Omental fat pad (tissue), 4 donors: ENCODE results near the gene RFNG. TPM values are rescaled to one million over a fixed set of nuclear protein-coding genes. Genes with fewer than 3 reads are reported as not detected.

Experiments
- ATAC-seq: fragments of 150-250 bp; one replicate; pipeline ENCODE4 v1.9.1; 2016; ENCODE audit warnings: mild to moderate bottlenecking, moderate library complexity; ENCODE audit not compliant: low FRiP score
- DNase-seq: peaks from one replicate; pipeline ENCODE4 v3.0.0-alpha.2; 2019; ENCODE audit warnings: low spot score
- total RNA-seq, 4 donors: library from RNA; depleted of rRNA; stranded (reverse); fragments of >200 nt; gene quantifications; one replicate each; pipeline ENCODE4 v1.1.0, GENCODE V29; 2016
- TF ChIP-seq, protein P1 (sequence below), 3 donors: fragments of 450-650 bp; IDR thresholded peaks; one replicate each; pipeline ENCODE4 v1.5.1; 2016 to 2017; ENCODE audit warnings: antibody characterized with exemption in 3 of 3, mild to moderate bottlenecking in 3 of 3, moderate library complexity in 2 of 3

Gene RFNG
- total RNA-seq, 4 donors from 2014 or later: 20.2 to 51.3 (median 32.0) TPM

DNA sequence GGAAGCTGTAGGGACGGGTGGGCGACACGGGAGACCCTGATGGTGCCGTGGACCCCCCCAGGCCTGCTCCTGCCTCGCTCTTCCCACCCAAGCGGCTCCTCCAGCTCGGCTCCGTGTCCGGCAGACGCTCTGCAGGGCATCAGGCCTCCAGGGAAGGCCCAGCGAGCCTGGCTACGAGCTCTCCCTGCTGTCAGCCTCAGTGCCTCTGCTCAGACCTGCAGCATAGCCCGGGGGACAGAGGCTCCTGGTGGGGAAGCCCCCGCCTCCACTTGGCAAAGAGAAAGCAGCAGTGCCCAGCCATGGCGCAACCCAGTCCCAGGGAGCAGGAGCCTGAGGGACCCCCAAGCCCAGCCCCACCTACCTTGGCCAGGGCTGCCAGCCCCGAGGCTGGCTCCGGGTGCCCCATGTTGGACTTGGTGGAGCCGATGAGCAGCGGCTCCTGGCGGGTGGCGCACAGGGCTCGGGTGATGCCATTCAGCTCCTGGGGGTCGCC, 40.5 kb upstream of the RFNG start:
- TF ChIP-seq, protein P1, sequence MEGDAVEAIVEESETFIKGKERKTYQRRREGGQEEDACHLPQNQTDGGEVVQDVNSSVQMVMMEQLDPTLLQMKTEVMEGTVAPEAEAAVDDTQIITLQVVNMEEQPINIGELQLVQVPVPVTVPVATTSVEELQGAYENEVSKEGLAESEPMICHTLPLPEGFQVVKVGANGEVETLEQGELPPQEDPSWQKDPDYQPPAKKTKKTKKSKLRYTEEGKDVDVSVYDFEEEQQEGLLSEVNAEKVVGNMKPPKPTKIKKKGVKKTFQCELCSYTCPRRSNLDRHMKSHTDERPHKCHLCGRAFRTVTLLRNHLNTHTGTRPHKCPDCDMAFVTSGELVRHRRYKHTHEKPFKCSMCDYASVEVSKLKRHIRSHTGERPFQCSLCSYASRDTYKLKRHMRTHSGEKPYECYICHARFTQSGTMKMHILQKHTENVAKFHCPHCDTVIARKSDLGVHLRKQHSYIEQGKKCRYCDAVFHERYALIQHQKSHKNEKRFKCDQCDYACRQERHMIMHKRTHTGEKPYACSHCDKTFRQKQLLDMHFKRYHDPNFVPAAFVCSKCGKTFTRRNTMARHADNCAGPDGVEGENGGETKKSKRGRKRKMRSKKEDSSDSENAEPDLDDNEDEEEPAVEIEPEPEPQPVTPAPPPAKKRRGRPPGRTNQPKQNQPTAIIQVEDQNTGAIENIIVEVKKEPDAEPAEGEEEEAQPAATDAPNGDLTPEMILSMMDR (IDR thresholded peaks at IDR 0.05): no peak
- DNase-seq (no peak), ATAC-seq (no peak)

DNA sequence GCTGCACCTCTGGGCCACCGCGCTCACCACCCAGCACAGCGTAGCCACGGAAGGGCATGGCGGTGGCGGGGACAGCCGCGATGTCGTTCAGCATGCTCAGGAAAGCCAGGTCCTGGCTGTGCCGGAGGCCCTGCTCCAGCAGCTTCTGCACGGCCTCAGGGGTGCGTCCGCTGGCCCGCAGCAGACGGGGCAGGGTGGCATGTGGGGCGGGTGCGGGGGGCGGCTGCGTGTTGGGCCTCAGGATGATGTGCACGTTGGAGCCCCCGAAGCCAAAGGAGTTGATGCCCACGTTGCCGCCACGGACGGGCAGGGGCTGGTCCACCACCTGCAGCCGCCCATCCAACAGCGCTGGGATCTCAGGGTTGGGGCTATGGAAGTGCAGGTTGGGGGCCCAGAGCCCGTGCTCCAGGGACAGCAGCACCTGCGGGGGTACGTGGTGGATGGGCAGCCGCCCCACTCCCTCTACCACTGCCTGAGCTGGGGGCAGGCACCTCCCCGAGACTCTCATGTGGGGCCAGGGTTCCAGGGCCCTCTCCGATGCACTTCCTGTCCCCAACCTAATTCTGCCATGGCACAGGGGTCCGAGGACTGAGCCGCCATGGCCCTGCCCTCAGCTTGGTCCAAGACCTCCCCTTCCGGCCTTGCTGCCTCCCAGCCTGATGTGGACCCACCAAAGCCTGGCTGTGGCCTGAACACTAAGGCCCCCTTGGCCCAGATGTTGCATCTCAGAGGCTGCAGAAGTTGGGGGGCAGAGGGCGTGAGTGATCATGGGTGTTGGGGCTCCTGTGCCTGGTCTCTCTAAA, 39.9 kb upstream of the RFNG start:
- TF ChIP-seq, protein P1 (IDR thresholded peaks at IDR 0.05): no peak
- ATAC-seq: no peak
- no peak for DNase-seq

DNA sequence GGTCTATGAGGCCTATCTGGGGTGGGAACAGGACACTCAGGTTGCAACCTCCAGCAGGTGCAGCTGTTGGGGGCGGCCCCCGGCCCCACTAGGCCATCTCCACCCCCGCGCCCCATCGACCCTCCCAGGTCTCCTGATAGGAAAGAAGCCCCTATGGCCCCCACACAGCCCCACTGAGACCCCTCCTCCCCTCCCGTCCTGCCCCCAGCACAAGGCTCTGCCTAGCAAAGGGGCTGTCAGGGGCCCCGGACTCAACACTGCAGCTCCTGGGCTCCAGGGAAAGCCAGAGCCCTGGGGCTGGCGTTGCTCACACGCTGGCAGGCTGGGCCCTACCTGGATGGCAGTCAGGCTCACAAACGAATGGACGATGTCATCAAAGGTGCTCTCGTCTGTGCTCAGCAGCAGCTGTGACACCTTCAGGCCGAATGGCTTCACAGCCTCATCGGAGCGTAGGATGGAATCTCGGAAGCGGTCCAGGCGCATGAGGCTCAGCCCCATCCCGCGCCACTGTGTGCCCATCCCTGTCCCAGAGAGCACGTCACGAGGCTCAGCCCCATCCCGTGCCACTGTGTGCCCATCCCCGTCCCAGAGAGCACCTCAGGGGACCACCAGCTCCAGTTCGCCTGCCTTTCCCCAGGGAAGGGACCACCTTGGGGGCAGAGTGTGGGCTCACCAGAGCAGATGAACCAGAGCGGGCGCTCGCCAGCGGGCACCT, 39.1 kb upstream of the RFNG start:
- DNase-seq: no peak
- ATAC-seq: no peak
- TF ChIP-seq, protein P1 (IDR thresholded peaks at IDR 0.05): no peak

DNA sequence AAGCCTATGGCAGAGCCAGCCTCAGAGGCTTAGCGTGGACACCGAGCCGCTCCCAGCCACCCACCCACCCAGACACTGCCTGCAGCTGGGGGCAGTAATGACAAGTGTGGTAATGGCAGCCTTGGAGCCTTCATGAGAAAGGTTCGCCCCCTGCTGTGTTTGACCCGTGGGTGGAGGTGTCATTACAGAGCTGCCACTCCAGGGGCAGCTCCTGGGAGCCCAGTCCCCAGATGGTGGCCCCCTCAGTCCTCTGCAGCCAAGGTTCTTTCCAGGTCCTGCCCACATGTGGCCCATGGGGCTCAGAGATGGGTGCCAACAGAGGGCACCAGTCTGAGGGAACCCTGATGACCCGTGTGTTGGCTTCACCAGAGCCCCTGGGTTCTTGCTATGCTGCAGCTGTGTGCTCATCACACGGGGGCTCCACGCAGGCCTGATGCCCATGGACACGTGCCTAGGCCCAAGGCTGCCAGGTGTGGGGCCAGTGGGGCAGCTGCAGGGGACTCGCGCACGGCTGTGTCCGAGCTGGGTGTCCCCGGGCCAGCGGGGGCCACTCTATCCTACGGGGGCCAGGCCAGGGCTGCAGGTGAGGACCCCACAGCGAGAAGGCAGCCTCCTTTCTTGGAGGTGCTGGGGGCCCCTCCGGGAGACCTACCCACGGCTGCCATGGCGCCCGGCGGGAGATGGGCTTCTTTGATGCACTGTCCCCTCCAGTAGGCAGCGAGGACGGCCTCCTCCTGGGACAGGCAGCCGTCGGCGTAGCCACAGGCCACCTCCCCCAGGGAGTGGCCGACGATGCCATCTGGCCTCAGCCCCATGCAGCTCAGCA, 38.3 kb upstream of the RFNG start:
- TF ChIP-seq, protein P1 (IDR thresholded peaks at IDR 0.05): no peak
- no peak for DNase-seq
- no peak for ATAC-seq

DNA sequence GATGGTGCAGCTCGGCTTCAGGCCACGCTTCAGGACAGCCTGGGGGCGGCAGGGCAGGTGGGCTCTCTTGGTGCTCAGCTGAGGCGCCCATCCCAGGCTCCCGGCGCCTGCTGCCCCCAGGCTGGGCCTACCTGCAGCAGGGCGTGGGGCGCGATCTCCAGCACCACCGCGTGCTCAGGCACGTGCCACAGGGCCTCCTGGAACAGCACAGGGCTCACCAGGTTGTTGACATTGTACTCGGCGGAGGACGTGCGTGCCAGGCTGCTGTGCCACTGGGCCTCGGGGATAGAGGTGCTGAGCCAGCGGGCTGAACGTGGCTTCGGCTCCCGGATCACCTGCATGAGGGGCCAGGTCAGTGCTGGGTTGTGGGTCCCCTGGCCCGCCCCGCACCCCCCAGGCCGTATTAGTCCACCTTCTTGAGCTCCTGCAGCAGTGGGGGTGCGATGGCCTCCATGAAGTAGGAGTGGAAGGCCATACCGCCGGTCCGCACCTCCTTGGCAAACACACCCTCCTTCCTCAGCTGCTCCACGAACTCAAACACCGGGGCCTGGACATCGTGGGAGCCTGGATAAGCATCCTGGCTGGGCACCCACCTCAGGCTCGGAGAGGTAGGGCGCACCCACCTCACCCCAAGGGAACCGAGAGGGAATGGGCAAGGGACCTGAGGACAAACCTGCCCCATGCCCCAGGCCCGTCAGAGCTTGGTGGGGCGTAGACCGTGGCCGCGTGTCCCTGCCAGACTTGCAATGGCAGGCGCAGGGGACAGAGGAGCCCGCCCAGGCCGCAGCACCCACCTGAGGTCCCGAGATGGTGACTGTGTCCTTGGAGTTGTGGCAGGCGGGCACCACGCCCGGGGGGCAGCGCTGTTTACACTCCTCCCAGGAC, 37.5 kb upstream of the RFNG start:
- no peak for DNase-seq

More for the DNA sequence above, 37.5 kb upstream of the RFNG start:
- no peak for ATAC-seq
- TF ChIP-seq, protein P1 (IDR thresholded peaks at IDR 0.05): no peak
